NCI-H1092 (cell line): ENCODE measurements around the gene PRPF6.
"Not testable (repeated sequence)": the region's sequence is repeated elsewhere in the genome, so short reads cannot be mapped to it uniquely, and the experiment has no call there.

Source experiments
- DNase-seq: peaks from one replicate; lab custom pipeline; 2025; lab: John Stamatoyannopoulos, UW

PRPF6 gene

GRCh38 chr20:63973636-63974401, 7.1 kb upstream of the PRPF6 start:
- DNase-seq = peak; percentile 67

DNA sequence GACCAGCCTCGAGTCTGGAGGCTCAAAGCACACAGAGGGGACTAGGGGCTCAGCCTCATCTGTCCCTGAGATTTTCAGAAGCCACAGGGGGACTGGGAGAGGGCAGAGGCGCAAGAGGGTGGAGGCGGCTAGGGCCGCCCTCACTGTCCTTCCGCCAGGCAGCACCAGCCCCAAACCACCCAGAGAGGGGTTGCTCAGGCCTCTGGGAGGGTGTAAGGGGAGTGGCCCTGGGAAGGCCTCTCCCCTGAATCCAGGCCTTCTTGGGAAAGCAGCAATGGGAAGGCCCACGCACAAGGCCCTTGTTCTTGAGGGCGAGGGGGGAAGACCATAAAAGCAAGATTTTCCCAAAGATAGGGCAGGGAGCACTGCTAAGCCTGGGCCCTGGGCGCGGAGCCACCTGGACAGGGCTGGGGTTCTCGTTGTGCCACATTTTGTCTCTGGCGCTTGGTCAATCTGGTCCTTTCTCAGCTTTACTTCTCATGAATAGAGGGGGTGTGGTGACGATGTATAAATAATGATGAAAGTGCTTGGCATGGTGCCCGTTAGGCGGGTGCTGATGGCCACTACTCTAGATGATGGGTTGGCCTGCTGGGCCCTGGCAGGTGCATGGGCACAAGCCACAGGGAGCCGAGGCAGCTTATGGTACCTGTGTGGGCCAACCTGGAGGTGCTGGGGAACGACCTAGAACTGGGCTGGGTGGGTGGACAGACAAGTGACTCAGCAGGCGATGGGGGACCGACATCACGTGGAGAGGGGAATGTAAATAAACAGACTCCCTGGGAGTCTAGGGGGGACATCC, 6.3 kb upstream of the PRPF6 start:
- peak; percentile 92 for DNase-seq

DNA sequence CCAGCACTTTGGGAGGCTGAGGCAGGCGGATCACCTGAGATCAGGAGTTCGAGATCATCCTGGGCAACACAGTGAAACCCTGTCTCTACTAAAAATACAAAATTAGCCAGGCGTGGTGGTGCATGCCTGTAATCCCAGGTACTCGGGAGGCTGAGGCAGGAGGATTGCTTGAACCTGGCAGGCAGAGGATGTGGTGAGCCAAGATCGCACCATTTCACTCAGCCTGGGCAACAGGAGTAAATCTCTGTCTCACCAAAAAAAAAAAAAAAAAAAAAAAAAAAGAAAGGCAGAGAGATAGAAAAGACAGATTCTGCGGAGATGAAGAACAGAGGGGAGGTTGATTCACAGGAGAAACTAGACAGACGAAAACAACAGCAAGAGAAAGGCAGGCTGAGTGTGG, 4.4 kb upstream of the PRPF6 start:
- not testable (repeated sequence) for DNase-seq

- DNase-seq = no peak
These were observed 3.8 kb upstream of the PRPF6 start for GRCh38 chr20:63976980-63977738.

DNA sequence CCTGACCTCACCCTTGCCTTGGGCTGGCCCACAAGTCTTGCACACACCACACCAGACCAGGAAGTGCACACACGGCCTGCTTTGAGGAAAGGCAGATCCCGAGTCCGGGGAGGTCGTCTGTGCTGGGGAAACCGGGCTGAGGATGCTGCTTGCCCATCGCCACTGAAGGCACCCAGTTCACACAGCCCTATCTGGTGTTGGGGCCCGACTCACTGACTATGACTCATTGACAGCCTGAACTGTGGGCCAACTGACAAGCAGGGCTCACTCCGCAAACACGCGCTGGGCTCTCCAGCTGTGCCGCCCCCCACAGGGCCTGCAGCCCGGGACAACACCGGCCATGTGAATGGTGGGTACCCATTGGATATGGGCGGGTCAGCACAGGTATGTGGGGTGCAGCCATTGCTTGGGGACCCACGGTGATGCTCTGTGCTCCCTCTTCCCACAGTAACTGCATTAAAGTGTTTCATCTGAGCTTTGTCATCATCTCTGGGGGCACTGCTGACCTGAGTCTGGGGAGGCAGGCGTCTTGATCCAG, 3.1 kb upstream of the PRPF6 start:
- DNase-seq = no peak

DNA sequence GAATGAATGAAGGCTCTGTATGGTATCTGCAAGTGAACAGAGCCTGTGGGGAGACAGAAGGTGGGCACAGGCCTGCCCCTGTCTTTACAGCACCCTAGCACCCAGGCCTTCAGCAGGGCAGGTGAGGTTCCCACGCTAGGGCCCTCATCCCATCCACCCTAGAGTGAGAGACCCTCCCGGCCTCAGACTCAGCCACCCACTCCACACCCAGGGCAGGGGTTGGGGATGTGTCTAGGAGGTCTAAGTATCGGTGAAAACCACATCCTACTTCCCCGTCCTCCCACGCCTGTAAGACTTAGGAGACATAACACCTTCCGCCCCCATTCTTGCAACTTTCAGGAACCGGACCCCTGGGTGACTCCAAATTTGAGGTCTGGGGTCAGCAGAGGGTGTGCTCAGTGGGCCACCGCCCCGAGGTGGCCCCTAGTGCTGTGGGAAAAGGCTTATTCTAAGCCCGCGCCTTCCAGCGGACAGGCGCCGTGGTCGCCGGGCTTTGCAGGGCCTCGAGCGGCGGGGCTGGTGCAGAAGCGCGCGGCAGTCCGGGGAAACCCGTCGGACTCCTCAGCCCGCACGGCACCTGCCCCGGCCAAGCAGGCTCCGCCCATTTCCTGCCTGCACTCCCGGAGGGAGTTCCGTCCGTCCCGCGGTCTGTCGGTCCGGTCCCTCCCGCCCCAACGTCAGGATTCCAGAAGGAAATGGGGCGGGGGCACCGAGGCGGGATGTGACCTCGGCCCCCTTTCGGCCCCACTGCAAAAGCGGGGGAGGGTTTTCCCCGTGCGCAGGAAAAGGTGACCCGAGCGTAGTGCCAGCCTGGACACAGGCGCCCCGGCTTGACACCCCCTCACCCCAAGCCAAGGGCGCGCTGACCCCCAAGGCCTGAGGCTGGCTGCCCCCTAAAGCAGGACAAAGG, 2.4 kb upstream of the PRPF6 start:
- no peak for DNase-seq

- no peak for DNase-seq
These were observed 1.7 kb upstream of the PRPF6 start for GRCh38 chr20:63979229-63979556.

DNA sequence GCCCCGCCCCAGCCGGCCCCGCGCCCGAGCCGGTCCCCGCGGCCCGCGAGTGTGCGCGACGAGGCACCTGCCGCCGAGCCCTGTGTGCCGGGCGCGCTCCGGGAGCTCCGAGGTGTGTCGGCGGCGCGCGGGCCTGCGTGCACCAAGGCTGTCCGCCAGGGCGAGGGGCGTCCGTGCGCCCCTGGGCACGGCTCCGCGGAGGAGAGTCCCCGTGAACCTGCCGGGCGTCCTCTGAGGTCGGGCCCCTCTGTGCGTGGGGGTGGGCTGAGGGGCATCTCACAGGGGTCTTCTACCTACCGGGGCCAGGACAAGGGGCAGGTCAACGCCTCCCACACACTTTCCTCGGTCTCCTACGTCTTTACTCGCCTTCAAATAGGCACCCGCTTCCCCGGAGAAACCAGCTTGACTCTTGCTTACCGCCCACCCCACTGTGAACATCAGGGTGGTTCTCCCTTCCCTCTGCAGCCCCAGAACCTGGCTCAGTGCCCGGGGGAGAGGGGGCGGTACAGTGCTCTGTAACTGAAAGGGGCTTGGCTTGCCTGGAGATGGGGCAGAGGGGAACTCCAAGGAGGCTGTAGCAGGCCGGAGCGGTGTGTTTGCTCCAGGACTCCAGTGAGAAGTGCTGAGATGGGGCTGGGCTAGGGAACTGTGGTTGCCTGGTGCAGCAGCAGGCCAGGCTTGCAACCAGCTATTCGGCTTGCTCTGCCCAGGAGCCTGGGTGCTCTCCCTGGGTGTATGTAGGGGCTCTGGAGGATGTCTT, 1.2 kb upstream of the PRPF6 start, which contains the start of gene SAMD10:
Gene SAMD10 (minus strand): TSS at position 86 of the 760 bp plus-strand sequence. CDS start 175 bp downstream, outside the sequence.
- DNase-seq = peak; percentile 75

DNA sequence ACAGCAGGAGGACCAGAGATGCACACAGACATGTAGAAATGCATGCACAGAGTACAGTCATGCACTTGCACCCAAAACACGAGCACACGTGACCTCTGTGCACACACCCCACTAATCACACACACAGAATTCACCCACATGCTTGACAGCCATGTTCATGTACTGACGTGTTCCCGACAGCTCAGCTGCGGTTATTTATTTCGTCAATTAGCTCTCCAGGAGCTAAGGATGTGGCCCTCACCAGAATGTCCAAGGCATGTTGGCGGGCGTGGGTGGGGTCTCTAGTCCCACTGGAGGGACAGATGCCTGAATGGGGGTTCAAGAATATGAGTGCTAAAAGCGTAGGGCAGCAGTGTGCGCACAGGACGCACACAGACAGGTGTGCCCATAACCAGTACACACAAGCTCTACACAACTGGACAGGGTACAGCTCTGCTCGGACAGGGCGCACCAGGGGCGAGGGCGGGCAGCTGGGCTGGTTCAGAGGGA, 571 bp upstream of the PRPF6 start:
- DNase-seq = no peak

- no peak for DNase-seq
These were observed 2.0 kb downstream of the PRPF6 start for GRCh38 chr20:63982937-63983336.

GRCh38 chr20:64000906-64001305, 20.0 kb downstream of the PRPF6 start:
- DNase-seq = no peak

- DNase-seq = peak; percentile 60
These were observed 20.7 kb downstream of the PRPF6 start for GRCh38 chr20:64001607-64002011.

GRCh38 chr20:64003960-64004725, 23.2 kb downstream of the PRPF6 start:
- no peak for DNase-seq

DNA sequence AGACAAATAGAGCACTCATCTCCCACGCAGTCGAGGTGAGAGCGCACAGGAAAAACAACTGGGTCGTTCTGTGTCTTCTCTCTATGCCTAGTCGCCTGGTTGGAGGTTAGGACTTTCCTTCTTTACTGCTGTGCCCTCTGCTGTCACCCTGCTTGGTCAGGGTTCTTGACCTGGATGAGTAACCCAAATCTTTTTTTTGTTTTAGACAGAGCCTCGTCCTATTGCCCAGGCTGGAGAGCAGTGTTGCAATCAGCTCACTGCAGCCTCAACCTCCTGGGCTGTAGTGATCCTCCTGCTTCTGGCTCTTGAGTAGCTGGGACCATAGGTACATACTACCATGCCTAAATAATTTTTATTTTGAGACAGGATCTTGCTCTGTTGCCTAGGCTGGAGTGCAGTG, 24.5 kb downstream of the PRPF6 start:
- DNase-seq = no peak

- no peak for DNase-seq
These were observed 25.6 kb downstream of the PRPF6 start for GRCh38 chr20:64006490-64006889.

DNA sequence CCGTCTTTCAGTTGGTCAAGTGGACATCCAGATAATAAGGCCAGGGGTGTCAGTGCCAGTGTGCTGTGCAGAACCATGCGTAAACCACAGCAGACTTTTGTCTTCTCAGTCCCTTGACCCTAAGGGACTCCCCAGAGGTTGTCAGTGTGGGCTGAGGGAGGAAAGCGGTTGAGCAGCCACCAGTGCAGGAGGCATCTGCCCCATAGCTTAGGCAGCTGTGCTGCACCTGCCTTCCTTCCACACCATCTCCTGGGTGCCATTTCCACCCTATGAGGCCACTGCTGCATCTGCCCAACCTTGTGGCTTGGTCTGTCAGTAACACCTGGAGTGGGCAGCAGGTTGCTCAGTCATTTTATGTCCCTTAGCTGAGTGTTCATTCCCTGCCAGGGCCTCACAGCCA, 26.0 kb downstream of the PRPF6 start:
- DNase-seq = no peak

- DNase-seq = no peak
These were observed 29.0 kb downstream of the PRPF6 start for GRCh38 chr20:64009811-64010387.

GRCh38 chr20:64010711-64011237, 29.8 kb downstream of the PRPF6 start:
- no peak for DNase-seq

DNA sequence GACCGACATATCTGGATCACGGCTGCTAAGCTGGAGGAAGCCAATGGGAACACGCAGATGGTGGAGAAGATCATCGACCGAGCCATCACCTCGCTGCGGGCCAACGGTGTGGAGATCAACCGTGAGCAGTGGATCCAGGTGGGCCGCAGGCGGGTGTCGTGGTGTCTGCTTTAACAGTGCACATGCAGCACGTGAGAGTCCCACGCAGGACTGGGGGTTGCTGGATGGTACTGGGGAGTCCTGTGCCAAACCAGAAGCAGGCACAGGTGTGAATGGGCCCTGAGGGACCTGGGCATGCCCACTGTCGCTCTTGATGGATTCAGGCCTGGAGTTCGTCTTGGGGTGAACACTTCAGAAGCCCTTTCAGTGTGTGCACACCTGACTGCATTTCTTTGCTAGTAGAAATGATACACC, 30.4 kb downstream of the PRPF6 start:
- no peak for DNase-seq
